ENCODE measurements around the gene CDC42EP4.

DNA sequence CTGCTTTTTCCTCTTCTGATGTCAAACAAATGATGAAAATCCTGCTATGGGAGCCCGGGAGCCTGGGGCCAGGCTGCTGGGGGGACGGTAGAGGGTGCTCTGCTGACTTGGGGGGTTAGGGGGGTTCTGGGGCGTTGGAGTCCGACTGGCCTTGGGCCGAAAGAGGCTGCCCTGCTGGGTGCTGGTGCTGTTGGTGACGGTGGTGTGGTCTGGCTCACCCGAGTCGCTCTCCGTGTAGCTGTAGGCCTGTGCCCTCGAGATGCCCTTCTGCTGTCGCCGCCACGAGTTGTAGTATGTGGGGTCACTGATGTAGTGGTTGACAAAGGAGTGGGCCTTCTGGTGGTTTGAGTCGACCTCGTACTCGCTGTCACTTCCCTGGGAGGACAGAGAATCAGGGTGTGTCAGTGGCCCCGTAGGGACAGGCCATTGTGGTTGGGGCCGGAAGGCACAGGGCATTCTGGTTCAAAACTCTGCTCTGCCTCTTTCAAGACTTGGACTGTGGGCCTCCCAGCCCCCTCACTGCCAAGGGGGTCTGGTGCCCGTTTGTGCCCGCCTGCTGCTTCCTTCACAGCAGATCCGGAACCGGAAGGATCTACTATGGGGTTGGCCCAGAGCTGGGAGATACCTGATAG is 26.9 kb upstream of the CDC42EP4 start:
- TF ChIP-seq, protein P1, sequence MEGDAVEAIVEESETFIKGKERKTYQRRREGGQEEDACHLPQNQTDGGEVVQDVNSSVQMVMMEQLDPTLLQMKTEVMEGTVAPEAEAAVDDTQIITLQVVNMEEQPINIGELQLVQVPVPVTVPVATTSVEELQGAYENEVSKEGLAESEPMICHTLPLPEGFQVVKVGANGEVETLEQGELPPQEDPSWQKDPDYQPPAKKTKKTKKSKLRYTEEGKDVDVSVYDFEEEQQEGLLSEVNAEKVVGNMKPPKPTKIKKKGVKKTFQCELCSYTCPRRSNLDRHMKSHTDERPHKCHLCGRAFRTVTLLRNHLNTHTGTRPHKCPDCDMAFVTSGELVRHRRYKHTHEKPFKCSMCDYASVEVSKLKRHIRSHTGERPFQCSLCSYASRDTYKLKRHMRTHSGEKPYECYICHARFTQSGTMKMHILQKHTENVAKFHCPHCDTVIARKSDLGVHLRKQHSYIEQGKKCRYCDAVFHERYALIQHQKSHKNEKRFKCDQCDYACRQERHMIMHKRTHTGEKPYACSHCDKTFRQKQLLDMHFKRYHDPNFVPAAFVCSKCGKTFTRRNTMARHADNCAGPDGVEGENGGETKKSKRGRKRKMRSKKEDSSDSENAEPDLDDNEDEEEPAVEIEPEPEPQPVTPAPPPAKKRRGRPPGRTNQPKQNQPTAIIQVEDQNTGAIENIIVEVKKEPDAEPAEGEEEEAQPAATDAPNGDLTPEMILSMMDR (IDR thresholded peaks at IDR 0.05; ENCODE audit: borderline replicate concordance, extremely low read depth, low read length, poor library complexity, severe bottlenecking): no peak
- TF ChIP-seq EZH2 (IDR thresholded peaks at IDR 0.05; ENCODE audit: borderline replicate concordance, low read depth, low read length, severe bottlenecking): no peak

Measured in DND-41 (cell line).